Measurements from ENCODE around the gene TXNDC16. TPM values are rescaled to one million over a fixed set of nuclear protein-coding genes. Genes with fewer than 3 reads are reported as not detected.

TXNDC16 gene
- total RNA-seq, 1 experiment from 2014 or later = 10.9 TPM

GRCh38 chr14:52422650-52423356 is 129.5 kb downstream of the TXNDC16 start:
- Mint-ChIP-seq H3K27ac (no peak overlapping the region), H3K4me1 (no peaks in the 10 kb centered on the region), H3K27me3 (ENCODE audit: low read depth) (no peaks in the 10 kb centered on the region), H3K36me3 (no peaks in the 10 kb centered on the region), H3K9me3 (no peaks in the 10 kb centered on the region), H3K4me3 (no peak overlapping the region)
- no peak for ATAC-seq
- no peak for DNase-seq (ENCODE audit: low spot score)
- TF ChIP-seq NR2C2 (CRISPR knock-in tag; IDR thresholded peaks at IDR 0.05) = no peak
- TF ChIP-seq ZNF396 (CRISPR knock-in tag; IDR thresholded peaks at IDR 0.05; ENCODE audit: borderline replicate concordance) = no peak
- TF ChIP-seq ZNF423 (CRISPR knock-in tag; IDR thresholded peaks at IDR 0.05) = no peak
- no peak for TF ChIP-seq PRRX2 (CRISPR knock-in tag; IDR thresholded peaks at IDR 0.05)
- TF ChIP-seq ZNF121 (CRISPR knock-in tag; IDR thresholded peaks at IDR 0.05) = no peak
- no peak for TF ChIP-seq SMAD3 (CRISPR knock-in tag; IDR thresholded peaks at IDR 0.05; ENCODE audit: borderline replicate concordance)
- TF ChIP-seq TEAD1 (CRISPR knock-in tag; IDR thresholded peaks at IDR 0.05) = no peak
- no peak for TF ChIP-seq FOXJ3 (CRISPR knock-in tag; IDR thresholded peaks at IDR 0.05; ENCODE audit: borderline replicate concordance)
- TF ChIP-seq OVOL2 (CRISPR knock-in tag; IDR thresholded peaks at IDR 0.05; ENCODE audit: borderline replicate concordance) = no peak
- TF ChIP-seq, protein P1, sequence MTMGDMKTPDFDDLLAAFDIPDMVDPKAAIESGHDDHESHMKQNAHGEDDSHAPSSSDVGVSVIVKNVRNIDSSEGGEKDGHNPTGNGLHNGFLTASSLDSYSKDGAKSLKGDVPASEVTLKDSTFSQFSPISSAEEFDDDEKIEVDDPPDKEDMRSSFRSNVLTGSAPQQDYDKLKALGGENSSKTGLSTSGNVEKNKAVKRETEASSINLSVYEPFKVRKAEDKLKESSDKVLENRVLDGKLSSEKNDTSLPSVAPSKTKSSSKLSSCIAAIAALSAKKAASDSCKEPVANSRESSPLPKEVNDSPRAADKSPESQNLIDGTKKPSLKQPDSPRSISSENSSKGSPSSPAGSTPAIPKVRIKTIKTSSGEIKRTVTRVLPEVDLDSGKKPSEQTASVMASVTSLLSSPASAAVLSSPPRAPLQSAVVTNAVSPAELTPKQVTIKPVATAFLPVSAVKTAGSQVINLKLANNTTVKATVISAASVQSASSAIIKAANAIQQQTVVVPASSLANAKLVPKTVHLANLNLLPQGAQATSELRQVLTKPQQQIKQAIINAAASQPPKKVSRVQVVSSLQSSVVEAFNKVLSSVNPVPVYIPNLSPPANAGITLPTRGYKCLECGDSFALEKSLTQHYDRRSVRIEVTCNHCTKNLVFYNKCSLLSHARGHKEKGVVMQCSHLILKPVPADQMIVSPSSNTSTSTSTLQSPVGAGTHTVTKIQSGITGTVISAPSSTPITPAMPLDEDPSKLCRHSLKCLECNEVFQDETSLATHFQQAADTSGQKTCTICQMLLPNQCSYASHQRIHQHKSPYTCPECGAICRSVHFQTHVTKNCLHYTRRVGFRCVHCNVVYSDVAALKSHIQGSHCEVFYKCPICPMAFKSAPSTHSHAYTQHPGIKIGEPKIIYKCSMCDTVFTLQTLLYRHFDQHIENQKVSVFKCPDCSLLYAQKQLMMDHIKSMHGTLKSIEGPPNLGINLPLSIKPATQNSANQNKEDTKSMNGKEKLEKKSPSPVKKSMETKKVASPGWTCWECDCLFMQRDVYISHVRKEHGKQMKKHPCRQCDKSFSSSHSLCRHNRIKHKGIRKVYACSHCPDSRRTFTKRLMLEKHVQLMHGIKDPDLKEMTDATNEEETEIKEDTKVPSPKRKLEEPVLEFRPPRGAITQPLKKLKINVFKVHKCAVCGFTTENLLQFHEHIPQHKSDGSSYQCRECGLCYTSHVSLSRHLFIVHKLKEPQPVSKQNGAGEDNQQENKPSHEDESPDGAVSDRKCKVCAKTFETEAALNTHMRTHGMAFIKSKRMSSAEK (CRISPR knock-in tag; IDR thresholded peaks at IDR 0.05; ENCODE audit: borderline replicate concordance) = no peak
- TF ChIP-seq PRDM15 (CRISPR knock-in tag; IDR thresholded peaks at IDR 0.05) = no peak
- TF ChIP-seq, protein P2, sequence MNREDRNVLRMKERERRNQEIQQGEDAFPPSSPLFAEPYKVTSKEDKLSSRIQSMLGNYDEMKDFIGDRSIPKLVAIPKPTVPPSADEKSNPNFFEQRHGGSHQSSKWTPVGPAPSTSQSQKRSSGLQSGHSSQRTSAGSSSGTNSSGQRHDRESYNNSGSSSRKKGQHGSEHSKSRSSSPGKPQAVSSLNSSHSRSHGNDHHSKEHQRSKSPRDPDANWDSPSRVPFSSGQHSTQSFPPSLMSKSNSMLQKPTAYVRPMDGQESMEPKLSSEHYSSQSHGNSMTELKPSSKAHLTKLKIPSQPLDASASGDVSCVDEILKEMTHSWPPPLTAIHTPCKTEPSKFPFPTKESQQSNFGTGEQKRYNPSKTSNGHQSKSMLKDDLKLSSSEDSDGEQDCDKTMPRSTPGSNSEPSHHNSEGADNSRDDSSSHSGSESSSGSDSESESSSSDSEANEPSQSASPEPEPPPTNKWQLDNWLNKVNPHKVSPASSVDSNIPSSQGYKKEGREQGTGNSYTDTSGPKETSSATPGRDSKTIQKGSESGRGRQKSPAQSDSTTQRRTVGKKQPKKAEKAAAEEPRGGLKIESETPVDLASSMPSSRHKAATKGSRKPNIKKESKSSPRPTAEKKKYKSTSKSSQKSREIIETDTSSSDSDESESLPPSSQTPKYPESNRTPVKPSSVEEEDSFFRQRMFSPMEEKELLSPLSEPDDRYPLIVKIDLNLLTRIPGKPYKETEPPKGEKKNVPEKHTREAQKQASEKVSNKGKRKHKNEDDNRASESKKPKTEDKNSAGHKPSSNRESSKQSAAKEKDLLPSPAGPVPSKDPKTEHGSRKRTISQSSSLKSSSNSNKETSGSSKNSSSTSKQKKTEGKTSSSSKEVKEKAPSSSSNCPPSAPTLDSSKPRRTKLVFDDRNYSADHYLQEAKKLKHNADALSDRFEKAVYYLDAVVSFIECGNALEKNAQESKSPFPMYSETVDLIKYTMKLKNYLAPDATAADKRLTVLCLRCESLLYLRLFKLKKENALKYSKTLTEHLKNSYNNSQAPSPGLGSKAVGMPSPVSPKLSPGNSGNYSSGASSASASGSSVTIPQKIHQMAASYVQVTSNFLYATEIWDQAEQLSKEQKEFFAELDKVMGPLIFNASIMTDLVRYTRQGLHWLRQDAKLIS (CRISPR knock-in tag; IDR thresholded peaks at IDR 0.05; ENCODE audit: borderline replicate concordance) = no peak
- ChIA-PET CTCF (no interaction called here), POLR2A (no interaction called here)

GRCh38 chr14:52417139-52417538 is 135.2 kb downstream of the TXNDC16 start:
- no peak overlapping the region for H3K27ac Mint-ChIP-seq
- no peaks in the 10 kb centered on the region for H3K36me3 Mint-ChIP-seq
- H3K27me3 Mint-ChIP-seq (ENCODE audit: low read depth) = no peaks in the 10 kb centered on the region
- ChIA-PET POLR2A (no interaction called here), CTCF (no interaction called here)
- H3K4me1 Mint-ChIP-seq = no peaks in the 10 kb centered on the region
- no peak for DNase-seq (ENCODE audit: low spot score)
- H3K4me3 Mint-ChIP-seq = no peak overlapping the region
- no peak for ATAC-seq
- no peaks in the 10 kb centered on the region for H3K9me3 Mint-ChIP-seq
- TF ChIP-seq, protein P1 (CRISPR knock-in tag; IDR thresholded peaks at IDR 0.05; ENCODE audit: borderline replicate concordance) = no peak
- TF ChIP-seq FOXK1 (CRISPR knock-in tag; IDR thresholded peaks at IDR 0.05) = no peak
- TF ChIP-seq, protein P2 (CRISPR knock-in tag; IDR thresholded peaks at IDR 0.05; ENCODE audit: borderline replicate concordance) = no peak
- TF ChIP-seq IRF2 (CRISPR knock-in tag; IDR thresholded peaks at IDR 0.05; ENCODE audit: borderline replicate concordance, low read depth) = no peak
